Effector memory CD4-positive, alpha-beta T cell (primary cell): ENCODE data around the gene LHX3.
A peak's percentile ranks its signal among the peaks of the same experiment; 100 is the strongest.

Experiments used
- DNase-seq, 3 donors: peaks; one replicate each; pipeline ENCODE4 v3.0.0-alpha.2; 2020
- H3K27ac ChIP-seq: 2 replicates; pipeline ENCODE4 v1.7.0; 2013; ENCODE audit warnings: mild to moderate bottlenecking, low read length, moderate library complexity; ENCODE audit not compliant: insufficient read depth, poor library complexity, severe bottlenecking
- H3K27me3 ChIP-seq: replicated peaks from 2 replicates; pipeline ENCODE4 v1.7.0; 2013; ENCODE audit warnings: mild to moderate bottlenecking, low read length; ENCODE audit not compliant: insufficient read depth, control insufficient read depth, poor library complexity, severe bottlenecking
- H3K36me3 ChIP-seq: 2 replicates; pipeline ENCODE4 v1.7.0; 2013; ENCODE audit warnings: mild to moderate bottlenecking, low read length, moderate library complexity; ENCODE audit not compliant: control insufficient read depth, insufficient read depth
- H3K4me1 ChIP-seq: 2 replicates; pipeline ENCODE4 v1.7.0; 2013; ENCODE audit warnings: low read length, mild to moderate bottlenecking; ENCODE audit not compliant: control insufficient read depth, insufficient read depth, poor library complexity, severe bottlenecking
- H3K4me3 ChIP-seq: 2 replicates; pipeline ENCODE4 v1.7.0; 2013; ENCODE audit warnings: low read length, low read depth, mild to moderate bottlenecking; ENCODE audit not compliant: insufficient read depth, poor library complexity, severe bottlenecking
- H3K9me3 ChIP-seq: 2 replicates; pipeline ENCODE4 v1.7.0; 2013; ENCODE audit warnings: mild to moderate bottlenecking, low read length, moderate library complexity; ENCODE audit not compliant: control insufficient read depth

The LHX3 gene

GRCh38 chr9:136177224-136177623 is 27.7 kb downstream of the LHX3 start:
- H3K27me3 ChIP-seq = no peaks in the 10 kb centered on the region
- DNase-seq = no peak

GRCh38 chr9:136175616-136176197 is 29.2 kb downstream of the LHX3 start:
- Histone ChIP-seq H3K36me3 (no peaks in the 10 kb centered on the region), H3K27me3 (peaks cover 8% of the 10 kb centered on the region), H3K9me3 (no peaks in the 10 kb centered on the region), H3K4me3 (no peak overlapping the region), H3K4me1 (no peaks in the 10 kb centered on the region), H3K27ac (no peak overlapping the region)
- no peak for DNase-seq

More at GRCh38 chr9:136177224-136177623, 27.7 kb downstream of the LHX3 start:
- H3K27ac ChIP-seq = no peak overlapping the region
- H3K9me3 ChIP-seq = no peaks in the 10 kb centered on the region
- H3K4me3 ChIP-seq = no peak overlapping the region
- no peaks in the 10 kb centered on the region for H3K4me1 ChIP-seq
- no peaks in the 10 kb centered on the region for H3K36me3 ChIP-seq

- peaks cover 13% of the 10 kb centered on the region for H3K27me3 ChIP-seq
- no peaks in the 10 kb centered on the region for H3K4me1 ChIP-seq
- H3K4me3 ChIP-seq = no peak overlapping the region
- no peaks in the 10 kb centered on the region for H3K9me3 ChIP-seq
- no peaks in the 10 kb centered on the region for H3K36me3 ChIP-seq
- H3K27ac ChIP-seq = no peak overlapping the region
- no peak for DNase-seq
Observed at GRCh38 chr9:136174779-136175615, 29.9 kb downstream of the LHX3 start.

GRCh38 chr9:136173648-136174290 is 31.2 kb downstream of the LHX3 start:
- H3K27me3 ChIP-seq = peaks cover 23% of the 10 kb centered on the region
- no peak overlapping the region for H3K27ac ChIP-seq
- no peaks in the 10 kb centered on the region for H3K9me3 ChIP-seq
- no peaks in the 10 kb centered on the region for H3K4me1 ChIP-seq
- H3K36me3 ChIP-seq = no peaks in the 10 kb centered on the region
- no peak for DNase-seq
- no peak overlapping the region for H3K4me3 ChIP-seq

- H3K4me1 ChIP-seq = no peaks in the 10 kb centered on the region
- H3K27ac ChIP-seq = no peak overlapping the region
- H3K36me3 ChIP-seq = no peaks in the 10 kb centered on the region
- no peak overlapping the region for H3K4me3 ChIP-seq
- peaks cover 23% of the 10 kb centered on the region for H3K27me3 ChIP-seq
- H3K9me3 ChIP-seq = no peaks in the 10 kb centered on the region
- no peak for DNase-seq
Observed at GRCh38 chr9:136172412-136173079, 32.4 kb downstream of the LHX3 start.

GRCh38 chr9:136171801-136172411 is 33.0 kb downstream of the LHX3 start:
- no peak for DNase-seq
- no peaks in the 10 kb centered on the region for H3K4me1 ChIP-seq
- no peak overlapping the region for H3K4me3 ChIP-seq
- H3K9me3 ChIP-seq = no peaks in the 10 kb centered on the region
- H3K27ac ChIP-seq = no peak overlapping the region
- peaks cover 23% of the 10 kb centered on the region for H3K27me3 ChIP-seq
- no peaks in the 10 kb centered on the region for H3K36me3 ChIP-seq

GRCh38 chr9:136171009-136171800 is 33.7 kb downstream of the LHX3 start:
- H3K27me3 ChIP-seq = peaks cover 23% of the 10 kb centered on the region
- H3K27ac ChIP-seq = no peak overlapping the region
- no peaks in the 10 kb centered on the region for H3K9me3 ChIP-seq
- DNase-seq = no peak
- no peaks in the 10 kb centered on the region for H3K36me3 ChIP-seq
- no peak overlapping the region for H3K4me3 ChIP-seq
- no peaks in the 10 kb centered on the region for H3K4me1 ChIP-seq

- H3K4me1 ChIP-seq = no peaks in the 10 kb centered on the region
- H3K27ac ChIP-seq = no peak overlapping the region
- H3K9me3 ChIP-seq = no peaks in the 10 kb centered on the region
- H3K4me3 ChIP-seq = no peak overlapping the region
- DNase-seq = peak in 2 of 3 donors; percentile 12 to 16
- no peaks in the 10 kb centered on the region for H3K36me3 ChIP-seq
- H3K27me3 ChIP-seq = peaks cover 23% of the 10 kb centered on the region
Observed at GRCh38 chr9:136170006-136170901, 34.7 kb downstream of the LHX3 start.
